Neural crest cell (in vitro differentiated cells): ENCODE data around the gene RPRD1B. TPM values are rescaled to one million over a fixed set of nuclear protein-coding genes. Genes with fewer than 3 reads are reported as not detected.

ENCODE experiments used
- DNase-seq: peaks from one replicate; pipeline ENCODE4 v3.0.0; 2021; ENCODE audit warnings: low read depth, mixed read lengths, low spot score
- H3K27ac Mint-ChIP-seq: one replicate; pipeline ENCODE4 v1.8.0; 2021; ENCODE audit warnings: mild to moderate bottlenecking, mixed read lengths; ENCODE audit not compliant: unreplicated experiment
- H3K27me3 Mint-ChIP-seq: 2 replicates; pipeline ENCODE4 v1.8.0; 2021; ENCODE audit warnings: low read depth, mild to moderate bottlenecking, mixed read lengths
- H3K36me3 Mint-ChIP-seq: 2 replicates; pipeline ENCODE4 v1.8.0; 2021; ENCODE audit warnings: low read depth, mild to moderate bottlenecking, mixed read lengths
- H3K4me1 Mint-ChIP-seq: 2 replicates; pipeline ENCODE4 v1.8.0; 2021; ENCODE audit warnings: mixed read lengths
- H3K4me3 Mint-ChIP-seq: one replicate; pipeline ENCODE4 v1.8.0; 2021; ENCODE audit warnings: mild to moderate bottlenecking, mixed read lengths
- H3K9me3 Mint-ChIP-seq: 2 replicates; pipeline ENCODE4 v1.8.0; 2021; ENCODE audit warnings: mixed read lengths
- total RNA-seq: library from RNA; stranded (reverse); gene quantifications from 2 replicates; pipeline ENCODE4 v1.2.1, GENCODE V29; 2021
- TF ChIP-seq, protein P1 (sequence below): fragments of 200-600 bp; sonication (generic); conservative IDR thresholded peaks from 2 replicates; pipeline ENCODE4 v1.5.0; 2021; ENCODE audit warnings: antibody characterized with exemption, mild to moderate bottlenecking

Gene RPRD1B
- total RNA-seq, 1 donor from 2014 or later = 41.1 TPM

DNA sequence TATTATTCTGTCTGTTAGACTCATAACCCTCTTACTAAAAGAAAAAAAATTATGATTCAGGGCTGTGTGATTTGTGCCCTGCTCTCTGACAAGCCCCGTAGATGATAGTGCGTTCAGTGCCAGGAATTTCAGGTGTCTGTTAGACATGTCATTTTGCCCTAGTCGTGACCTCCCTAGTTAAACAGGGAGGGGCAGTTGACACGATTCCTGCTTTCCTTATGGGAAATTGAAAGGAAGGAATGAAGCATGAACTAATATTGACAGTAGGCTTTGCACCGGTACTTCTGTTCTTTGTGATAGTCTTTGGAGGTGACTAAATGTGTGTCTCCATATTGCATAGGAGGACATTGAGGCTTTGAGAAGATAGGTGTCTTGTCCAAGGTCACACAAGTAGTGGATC lies 26.3 kb downstream of the RPRD1B start:
- peaks cover 9% of the 10 kb centered on the region for H3K36me3 Mint-ChIP-seq
- TF ChIP-seq, protein P1, sequence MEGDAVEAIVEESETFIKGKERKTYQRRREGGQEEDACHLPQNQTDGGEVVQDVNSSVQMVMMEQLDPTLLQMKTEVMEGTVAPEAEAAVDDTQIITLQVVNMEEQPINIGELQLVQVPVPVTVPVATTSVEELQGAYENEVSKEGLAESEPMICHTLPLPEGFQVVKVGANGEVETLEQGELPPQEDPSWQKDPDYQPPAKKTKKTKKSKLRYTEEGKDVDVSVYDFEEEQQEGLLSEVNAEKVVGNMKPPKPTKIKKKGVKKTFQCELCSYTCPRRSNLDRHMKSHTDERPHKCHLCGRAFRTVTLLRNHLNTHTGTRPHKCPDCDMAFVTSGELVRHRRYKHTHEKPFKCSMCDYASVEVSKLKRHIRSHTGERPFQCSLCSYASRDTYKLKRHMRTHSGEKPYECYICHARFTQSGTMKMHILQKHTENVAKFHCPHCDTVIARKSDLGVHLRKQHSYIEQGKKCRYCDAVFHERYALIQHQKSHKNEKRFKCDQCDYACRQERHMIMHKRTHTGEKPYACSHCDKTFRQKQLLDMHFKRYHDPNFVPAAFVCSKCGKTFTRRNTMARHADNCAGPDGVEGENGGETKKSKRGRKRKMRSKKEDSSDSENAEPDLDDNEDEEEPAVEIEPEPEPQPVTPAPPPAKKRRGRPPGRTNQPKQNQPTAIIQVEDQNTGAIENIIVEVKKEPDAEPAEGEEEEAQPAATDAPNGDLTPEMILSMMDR = no peak
- no peak for DNase-seq
- peaks cover 14% of the 10 kb centered on the region for H3K4me1 Mint-ChIP-seq
- H3K9me3 Mint-ChIP-seq = no peaks in the 10 kb centered on the region
- no peak overlapping the region for H3K27ac Mint-ChIP-seq
- H3K4me3 Mint-ChIP-seq = no peak overlapping the region
- no peaks in the 10 kb centered on the region for H3K27me3 Mint-ChIP-seq

DNA sequence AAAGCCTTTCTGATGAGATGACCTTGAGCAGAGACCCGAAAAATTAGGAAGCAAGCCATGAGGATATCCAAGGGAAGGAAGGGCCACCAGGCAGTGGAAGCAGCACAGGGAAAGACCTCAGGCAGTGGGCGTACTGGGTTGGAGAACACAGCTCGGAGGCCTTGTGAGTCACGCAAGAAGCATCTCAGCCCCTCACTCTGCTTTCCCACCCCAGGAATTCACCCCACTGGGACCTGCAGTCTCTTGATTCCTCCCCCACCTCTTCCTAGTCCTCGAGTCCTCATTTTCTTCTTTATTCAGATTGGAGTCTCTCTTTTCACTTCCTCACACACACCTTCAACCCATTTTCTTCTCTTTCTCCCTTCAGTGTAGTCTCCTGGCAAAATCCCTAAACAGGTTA lies 27.0 kb downstream of the RPRD1B start:
- no peak for DNase-seq
- TF ChIP-seq, protein P1 = no peak
- Mint-ChIP-seq H3K4me3 (no peak overlapping the region), H3K27ac (no peak overlapping the region), H3K9me3 (no peaks in the 10 kb centered on the region), H3K27me3 (no peaks in the 10 kb centered on the region), H3K4me1 (peaks cover 10% of the 10 kb centered on the region), H3K36me3 (peaks cover 9% of the 10 kb centered on the region)

DNA sequence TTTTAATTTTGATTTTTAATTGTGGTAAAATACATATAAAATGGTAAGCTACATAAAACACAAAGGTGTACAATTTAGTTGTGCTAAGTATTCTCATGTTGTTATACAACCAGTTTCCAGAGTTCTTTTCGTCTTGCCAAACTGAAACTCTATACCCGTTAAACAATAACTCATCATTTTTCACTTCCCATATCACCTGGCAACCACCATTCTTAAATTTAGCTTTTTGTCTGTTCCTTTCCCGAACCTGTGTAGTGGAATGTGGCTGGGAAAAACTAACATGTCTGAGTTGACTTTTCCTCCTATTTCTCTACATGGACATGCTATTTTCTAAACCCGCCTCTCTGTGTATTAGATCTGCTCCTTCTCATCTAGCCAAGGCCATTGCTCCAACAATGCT lies 27.6 kb downstream of the RPRD1B start:
- peaks cover 13% of the 10 kb centered on the region for H3K36me3 Mint-ChIP-seq
- TF ChIP-seq, protein P1 = no peak
- no peak overlapping the region for H3K27ac Mint-ChIP-seq
- peaks cover 7% of the 10 kb centered on the region for H3K4me1 Mint-ChIP-seq
- DNase-seq = no peak
- H3K27me3 Mint-ChIP-seq = no peaks in the 10 kb centered on the region
- H3K4me3 Mint-ChIP-seq = no peak overlapping the region
- no peaks in the 10 kb centered on the region for H3K9me3 Mint-ChIP-seq

DNA sequence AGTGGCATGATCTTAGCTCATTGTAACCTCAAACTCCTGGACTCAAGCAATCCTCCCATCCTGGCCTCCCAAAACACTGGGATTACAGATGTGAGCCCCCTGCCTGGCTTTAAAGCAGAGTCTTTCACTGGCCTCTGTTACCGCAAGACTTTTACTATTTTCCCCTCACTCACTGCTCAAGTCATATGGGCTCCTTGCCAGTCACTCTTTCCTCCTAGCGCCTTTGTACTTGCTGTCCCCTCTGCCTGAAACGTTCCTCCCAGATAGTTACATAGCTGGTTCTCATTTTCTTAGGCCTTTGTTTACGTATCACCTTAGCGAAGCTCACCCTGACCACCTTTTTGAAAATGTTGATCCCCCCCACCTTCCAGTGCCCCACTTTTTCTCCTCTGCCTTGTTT lies 29.3 kb downstream of the RPRD1B start:
- H3K27me3 Mint-ChIP-seq = no peaks in the 10 kb centered on the region
- H3K4me3 Mint-ChIP-seq = no peak overlapping the region
- H3K4me1 Mint-ChIP-seq = no peaks in the 10 kb centered on the region
- H3K36me3 Mint-ChIP-seq = peaks cover 17% of the 10 kb centered on the region
- TF ChIP-seq, protein P1 = no peak
- DNase-seq = no peak
- no peak overlapping the region for H3K27ac Mint-ChIP-seq
- no peaks in the 10 kb centered on the region for H3K9me3 Mint-ChIP-seq

DNA sequence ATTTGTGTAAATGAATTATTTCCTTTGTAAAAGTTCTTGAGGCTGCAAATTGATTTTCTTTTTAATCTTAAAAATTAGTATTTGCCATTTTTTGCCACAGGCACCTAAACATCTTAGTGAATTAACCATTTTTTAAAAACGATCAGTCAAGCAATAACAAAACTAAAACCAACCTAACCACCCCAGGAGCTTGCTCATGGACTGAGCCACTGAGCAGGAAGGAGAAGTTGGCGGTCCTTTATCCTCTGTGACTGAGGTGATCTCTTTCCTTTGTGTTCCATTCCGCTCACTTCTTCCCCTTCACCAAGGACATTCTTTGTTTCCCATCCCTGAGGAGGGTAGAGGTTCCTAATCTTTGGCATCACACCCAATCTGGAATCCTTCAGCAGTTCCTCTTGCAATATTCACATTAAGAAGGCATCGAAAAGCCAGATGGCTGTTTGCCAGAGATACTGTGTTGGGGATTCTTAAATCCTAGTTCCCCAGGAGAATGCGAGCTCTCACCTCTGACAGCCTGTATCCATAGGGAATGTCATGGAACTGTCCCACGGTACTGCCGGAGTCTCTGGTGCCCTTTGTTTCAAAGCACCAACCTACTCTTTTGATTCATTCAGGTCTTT lies 30.5 kb downstream of the RPRD1B start:
- no peaks in the 10 kb centered on the region for H3K27me3 Mint-ChIP-seq
- no peak overlapping the region for H3K4me3 Mint-ChIP-seq
- H3K27ac Mint-ChIP-seq = no peak overlapping the region
- peaks cover 21% of the 10 kb centered on the region for H3K36me3 Mint-ChIP-seq
- H3K4me1 Mint-ChIP-seq = no peaks in the 10 kb centered on the region
- TF ChIP-seq, protein P1 = no peak
- no peak for DNase-seq
- H3K9me3 Mint-ChIP-seq = no peaks in the 10 kb centered on the region
